ENCODE results near the gene ZBTB8A. TPM values are rescaled to one million over a fixed set of nuclear protein-coding genes. Genes with fewer than 3 reads are reported as not detected.

ZBTB8A gene
- total and polyA plus RNA-seq, 2 of the 13 experiments (the other 11 are each of a cell fraction or from before 2014, with no cell fraction given): 1.3 to 3.7 TPM

DNA sequence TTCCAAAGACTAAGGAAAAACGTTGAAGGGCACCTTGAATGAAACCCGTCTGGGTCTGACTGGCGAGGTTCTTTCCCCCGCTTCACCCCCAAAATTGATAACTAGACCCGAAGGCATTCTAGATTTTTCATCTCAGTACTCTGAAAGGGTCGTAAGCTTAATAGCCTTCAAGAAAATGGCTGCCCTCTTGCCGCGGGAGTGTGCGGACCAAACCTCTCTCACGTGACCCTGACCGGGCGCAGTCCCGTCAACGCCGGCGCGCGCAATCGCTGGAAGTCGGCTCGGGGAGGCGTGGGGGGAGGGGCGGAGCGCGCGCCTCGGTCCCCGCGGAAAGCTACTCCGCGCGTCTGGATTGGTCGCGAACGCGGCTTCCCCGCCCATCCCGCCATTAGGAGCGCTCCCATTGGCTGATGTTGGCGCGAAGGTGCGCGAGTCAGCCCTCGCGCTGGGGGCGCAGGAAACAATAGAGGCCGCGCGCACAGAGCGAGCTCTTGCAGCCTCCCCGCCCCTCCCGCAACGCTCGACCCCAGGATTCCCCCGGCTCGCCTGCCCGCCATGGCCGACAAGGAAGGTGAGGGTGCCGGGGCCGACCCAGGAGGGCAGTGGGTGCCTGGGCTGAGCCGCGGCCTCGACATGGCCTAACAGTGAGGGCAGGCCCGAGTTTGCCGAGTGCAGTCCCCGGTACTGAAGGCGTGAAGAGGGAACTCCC, 111.7 kb downstream of the ZBTB8A start, which contains the start of gene RBBP4 (continued):
- TF ChIP-seq HOXA9 (CRISPR knock-in tag; IDR thresholded peaks at IDR 0.05; ENCODE audit: borderline replicate concordance): peak; percentile 91
- TF ChIP-seq RXRB (CRISPR knock-in tag; IDR thresholded peaks at IDR 0.05; ENCODE audit: borderline replicate concordance): no peak; the same call in none of the 2 replicates
- no peak for TF ChIP-seq HCFC1 (IDR thresholded peaks at IDR 0.05; ENCODE audit: low read depth, low read length)
- TF ChIP-seq POLR2AphosphoS5 (IDR thresholded peaks at IDR 0.05; ENCODE audit: low read depth, low read length): peak; percentile 54
- TF ChIP-seq ZNF138 (CRISPR knock-in tag; IDR thresholded peaks at IDR 0.05; ENCODE audit: low read depth): no peak; the same call in 1 of the 2 replicates
- peak; percentile 96 for TF ChIP-seq BHLHE40 (IDR thresholded peaks at IDR 0.05; ENCODE audit: low read length)
- TF ChIP-seq TBX3 (IDR thresholded peaks at IDR 0.05; ENCODE audit: borderline replicate concordance): peak; percentile 59; the same call in 1 of the 2 replicates
- peak; percentile 100 for TF ChIP-seq CSRNP1 (CRISPR knock-in tag; IDR thresholded peaks at IDR 0.05)
- peak; percentile 90 for TF ChIP-seq DMAP1 (CRISPR knock-in tag; IDR thresholded peaks at IDR 0.05)
- TF ChIP-seq ZNF562 (CRISPR knock-in tag; IDR thresholded peaks at IDR 0.05; ENCODE audit: borderline replicate concordance): no peak
- no peak for TF ChIP-seq MLLT10 (CRISPR knock-in tag; IDR thresholded peaks at IDR 0.05)
- TF ChIP-seq FOXM1 (CRISPR knock-in tag; IDR thresholded peaks at IDR 0.05): no peak
- TF ChIP-seq HMG20B (CRISPR knock-in tag; conservative IDR thresholded peaks at IDR 0.05): no peak
- TF ChIP-seq, protein P1, sequence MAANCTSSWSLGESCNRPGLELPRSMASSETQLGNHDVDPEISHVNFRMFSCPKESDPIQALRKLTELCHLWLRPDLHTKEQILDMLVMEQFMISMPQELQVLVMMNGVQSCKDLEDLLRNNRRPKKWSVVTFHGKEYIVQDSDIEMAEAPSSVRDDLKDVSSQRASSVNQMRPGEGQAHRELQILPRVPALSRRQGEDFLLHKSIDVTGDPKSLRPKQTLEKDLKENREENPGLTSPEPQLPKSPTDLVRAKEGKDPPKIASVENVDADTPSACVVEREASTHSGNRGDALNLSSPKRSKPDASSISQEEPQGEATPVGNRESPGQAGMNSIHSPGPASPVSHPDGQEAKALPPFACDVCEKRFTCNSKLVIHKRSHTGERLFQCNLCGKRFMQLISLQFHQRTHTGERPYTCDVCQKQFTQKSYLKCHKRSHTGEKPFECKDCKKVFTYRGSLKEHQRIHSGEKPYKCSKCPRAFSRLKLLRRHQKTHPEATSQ (CRISPR knock-in tag; IDR thresholded peaks at IDR 0.05; ENCODE audit: borderline replicate concordance): peak; percentile 78; the same call in 1 of the 2 replicates
- TF ChIP-seq SRF (IDR thresholded peaks at IDR 0.05; ENCODE audit: low read depth, low read length): no peak
- peak; percentile 53; the same call in 1 of the 2 replicates for TF ChIP-seq ZNF790 (CRISPR knock-in tag; IDR thresholded peaks at IDR 0.05; ENCODE audit: borderline replicate concordance)
- TF ChIP-seq DPF2 (CRISPR knock-in tag; IDR thresholded peaks at IDR 0.05; ENCODE audit: borderline replicate concordance, low read depth): no peak
- peak; percentile 73; the same call in 1 of the 2 replicates for TF ChIP-seq MEIS2 (CRISPR knock-in tag; IDR thresholded peaks at IDR 0.05)
- peak; percentile 97 for TF ChIP-seq ZNF678 (CRISPR knock-in tag; IDR thresholded peaks at IDR 0.05)
- peak; percentile 95; the same call in 1 of the 2 replicates for TF ChIP-seq ZNF816 (CRISPR knock-in tag; IDR thresholded peaks at IDR 0.05; ENCODE audit: borderline replicate concordance)
- peak; percentile 90; the same call in 1 of the 2 replicates for TF ChIP-seq GLI4 (CRISPR knock-in tag; IDR thresholded peaks at IDR 0.05; ENCODE audit: borderline replicate concordance)
- TF ChIP-seq BRD4 (CRISPR knock-in tag; IDR thresholded peaks at IDR 0.05): no peak; the same call in 1 of the 2 replicates
- TF ChIP-seq ZNF660 (CRISPR knock-in tag; IDR thresholded peaks at IDR 0.05; ENCODE audit: borderline replicate concordance, low read depth): peak; percentile 72; the same call in 1 of the 2 replicates
- TF ChIP-seq CHCHD3 (CRISPR knock-in tag; IDR thresholded peaks at IDR 0.05): no peak
- peak; percentile 66 for TF ChIP-seq MEF2D (CRISPR knock-in tag; IDR thresholded peaks at IDR 0.05)
- TF ChIP-seq HNRNPL (IDR thresholded peaks at IDR 0.05; ENCODE audit: low read depth, low read length): 0 out of 2 replicates have a peak, but pooled peaks have one; percentile 60
- 0 out of 2 replicates have a peak, but pooled peaks have one; percentile 61 for TF ChIP-seq BRCA1 (CRISPR knock-in tag; IDR thresholded peaks at IDR 0.05)
- TF ChIP-seq, protein P2, sequence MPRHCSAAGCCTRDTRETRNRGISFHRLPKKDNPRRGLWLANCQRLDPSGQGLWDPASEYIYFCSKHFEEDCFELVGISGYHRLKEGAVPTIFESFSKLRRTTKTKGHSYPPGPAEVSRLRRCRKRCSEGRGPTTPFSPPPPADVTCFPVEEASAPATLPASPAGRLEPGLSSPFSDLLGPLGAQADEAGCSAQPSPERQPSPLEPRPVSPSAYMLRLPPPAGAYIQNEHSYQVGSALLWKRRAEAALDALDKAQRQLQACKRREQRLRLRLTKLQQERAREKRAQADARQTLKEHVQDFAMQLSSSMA (CRISPR knock-in tag; IDR thresholded peaks at IDR 0.05): peak; percentile 71; the same call in 1 of the 2 replicates

Measured in HepG2 (cell line).